KOPT-K1 (cell line): ENCODE results near the gene RPS5.
"Not testable (repeated sequence)": the region's sequence is repeated elsewhere in the genome, so short reads cannot be mapped to it uniquely, and the experiment has no call there.

ENCODE experiments used
- H3K27ac ChIP-seq: fragments of 200-600 bp; sonication (generic); 2 replicates; pipeline ENCODE4 v1.5.1; 2016; ENCODE audit warnings: antibody characterized with exemption, mild to moderate bottlenecking, low read depth, low read length; ENCODE audit not compliant: poor library complexity, severe bottlenecking
- H3K36me3 ChIP-seq: fragments of 200-600 bp; sonication (generic); 2 replicates; pipeline ENCODE4 v1.5.1; 2017; ENCODE audit warnings: antibody characterized with exemption, mild to moderate bottlenecking, low read length, moderate library complexity; ENCODE audit not compliant: insufficient read depth
- H3K9me3 ChIP-seq: fragments of 200-600 bp; sonication (generic); 2 replicates; pipeline ENCODE4 v1.5.1; 2017; ENCODE audit warnings: antibody characterized with exemption, low read length, mild to moderate bottlenecking; ENCODE audit not compliant: insufficient read depth, poor library complexity, severe bottlenecking

RPS5 gene

GRCh38 chr19:58403920-58404478 lies 16.9 kb downstream of the RPS5 start:
- not testable (repeated sequence) for H3K27ac ChIP-seq, H3K36me3 ChIP-seq, H3K9me3 ChIP-seq

GRCh38 chr19:58406818-58407657 lies 20.0 kb downstream of the RPS5 start:
- Histone ChIP-seq H3K9me3 (no peaks in the 10 kb centered on the region), H3K27ac (peak overlapping the region; percentile 78), H3K36me3 (no peaks in the 10 kb centered on the region)

- H3K27ac ChIP-seq, result peak overlapping the region; percentile 78
- H3K9me3 ChIP-seq, result no peaks in the 10 kb centered on the region
- H3K36me3 ChIP-seq, result no peaks in the 10 kb centered on the region
Observed at GRCh38 chr19:58407658-58408151, 20.6 kb downstream of the RPS5 start.

GRCh38 chr19:58408152-58409009 lies 21.3 kb downstream of the RPS5 start, which contains the start of gene ZNF584:
Gene ZNF584, plus strand, starts transcription at chr19:58408649. Its CDS starts 499 bp downstream, at chr19:58409148.
- no peaks in the 10 kb centered on the region for H3K9me3 ChIP-seq
- no peaks in the 10 kb centered on the region for H3K36me3 ChIP-seq
- peak within 1 kb of the TSS; percentile 78 for H3K27ac ChIP-seq

GRCh38 chr19:58409010-58409790 lies 22.1 kb downstream of the RPS5 start:
- H3K36me3 ChIP-seq, result no peaks in the 10 kb centered on the region
- no peaks in the 10 kb centered on the region for H3K9me3 ChIP-seq
- H3K27ac ChIP-seq, result peak overlapping the region; percentile 78

GRCh38 chr19:58416604-58417003 lies 29.5 kb downstream of the RPS5 start:
- peak overlapping the region; percentile 64 for H3K27ac ChIP-seq
- peaks cover 59% of the 10 kb centered on the region for H3K36me3 ChIP-seq

GRCh38 chr19:58417071-58417470 lies 30.0 kb downstream of the RPS5 start:
- Histone ChIP-seq H3K27ac (peak overlapping the region; percentile 64), H3K36me3 (peaks cover 59% of the 10 kb centered on the region), H3K9me3 (peaks cover 27% of the 10 kb centered on the region)

More at GRCh38 chr19:58416604-58417003, 29.5 kb downstream of the RPS5 start:
- peaks cover 27% of the 10 kb centered on the region for H3K9me3 ChIP-seq

GRCh38 chr19:58428617-58429016 lies 41.5 kb downstream of the RPS5 start:
- peaks cover 20% of the 10 kb centered on the region for H3K9me3 ChIP-seq
- H3K36me3 ChIP-seq, result no peaks in the 10 kb centered on the region
- H3K27ac ChIP-seq, result no peak overlapping the region

- Histone ChIP-seq H3K36me3 (no peaks in the 10 kb centered on the region), H3K9me3 (peaks cover 31% of the 10 kb centered on the region), H3K27ac (no peak overlapping the region)
Observed at GRCh38 chr19:58429745-58430144, 42.7 kb downstream of the RPS5 start.

- Histone ChIP-seq H3K36me3 (no peaks in the 10 kb centered on the region), H3K9me3 (peaks cover 39% of the 10 kb centered on the region), H3K27ac (no peak overlapping the region)
Observed at GRCh38 chr19:58434217-58434616, 47.1 kb downstream of the RPS5 start.

- Histone ChIP-seq H3K9me3 (peaks cover 35% of the 10 kb centered on the region), H3K27ac (no peak within 1 kb of the TSS), H3K36me3 (no peaks in the 10 kb centered on the region)
Observed at GRCh38 chr19:58439576-58440554, 52.8 kb downstream of the RPS5 start, which contains the start of gene ZNF132. Gene ZNF132, minus strand, starts transcription at chr19:58440153. Its CDS starts 332 bp downstream, at chr19:58439821.

- no peak overlapping the region for H3K27ac ChIP-seq
- H3K9me3 ChIP-seq, result peaks cover 30% of the 10 kb centered on the region
- no peaks in the 10 kb centered on the region for H3K36me3 ChIP-seq
Observed at GRCh38 chr19:58440556-58440955, 53.5 kb downstream of the RPS5 start.

GRCh38 chr19:58442986-58443385 lies 55.9 kb downstream of the RPS5 start:
- peaks cover 43% of the 10 kb centered on the region for H3K9me3 ChIP-seq

More at GRCh38 chr19:58442986-58443385, 55.9 kb downstream of the RPS5 start:
- not testable (repeated sequence) for H3K27ac ChIP-seq, H3K36me3 ChIP-seq
